Osteoblast (primary cell): ENCODE data around the gene GSK3A. TPM values are rescaled to one million over a fixed set of nuclear protein-coding genes. Genes with fewer than 3 reads are reported as not detected.

Source experiments
- DNase-seq: peaks from one replicate; pipeline ENCODE4 v3.0.0; 2011; ENCODE audit warnings: low spot score, mixed read lengths; ENCODE audit not compliant: insufficient read length; ENCODE audit errors: missing footprints
- H2AFZ ChIP-seq: 2 replicates; pipeline ENCODE4 v1.6.0; 2011; ENCODE audit warnings: mild to moderate bottlenecking, low read length
- H3K27ac ChIP-seq: 2 replicates; pipeline ENCODE4 v1.5.1; 2011; ENCODE audit warnings: mild to moderate bottlenecking, low read depth, low read length, moderate library complexity
- H3K27me3 ChIP-seq: 2 replicates; pipeline ENCODE4 v1.6.0; 2012; ENCODE audit warnings: mild to moderate bottlenecking, control low read depth, inconsistent platforms, low read length, moderate library complexity; ENCODE audit not compliant: insufficient read depth
- H3K36me3 ChIP-seq: 2 replicates; pipeline ENCODE4 v1.5.1; 2011; ENCODE audit warnings: mild to moderate bottlenecking, low read length, control low read depth, moderate library complexity; ENCODE audit not compliant: insufficient read depth
- H3K4me1 ChIP-seq: 2 replicates; pipeline ENCODE4 v1.5.1; 2011; ENCODE audit warnings: mild to moderate bottlenecking, low read length, control low read depth, moderate library complexity; ENCODE audit not compliant: insufficient read depth
- H3K4me2 ChIP-seq: 2 replicates; pipeline ENCODE4 v1.6.0; 2011; ENCODE audit warnings: mild to moderate bottlenecking, low read length; ENCODE audit not compliant: insufficient read depth
- H3K4me3 ChIP-seq: fragments of 200-600 bp; sonication (generic); 3 replicates; pipeline ENCODE4 v1.5.1; 2012; ENCODE audit warnings: mild to moderate bottlenecking, low read length, inconsistent platforms; ENCODE audit not compliant: insufficient read depth
- H3K79me2 ChIP-seq: 2 replicates; pipeline ENCODE4 v1.6.0; 2012; ENCODE audit warnings: mild to moderate bottlenecking, low read length, control low read depth, inconsistent platforms; ENCODE audit not compliant: insufficient read depth
- H3K9me3 ChIP-seq: 2 replicates; pipeline ENCODE4 v1.5.1; 2011; ENCODE audit warnings: low read depth, low read length, control low read depth
- H4K20me1 ChIP-seq: 2 replicates; pipeline ENCODE4 v1.6.0; 2012; ENCODE audit warnings: mild to moderate bottlenecking, low read length, control low read depth; ENCODE audit not compliant: insufficient read depth
- CTCF ChIP-seq: IDR thresholded peaks from 2 replicates; pipeline ENCODE4 v1.5.1; 2011; ENCODE audit warnings: mild to moderate bottlenecking, low read depth, low read length, moderate library complexity; ENCODE audit errors: extremely low read depth
- total RNA-seq: library from RNA; depleted of rRNA; stranded (reverse); fragments of >200 nt; gene quantifications from 2 replicates; pipeline ENCODE4 v1.2.3, GENCODE V29; 2012

The GSK3A gene
- total RNA-seq, 1 donor = 18.1 TPM

- Histone ChIP-seq H3K4me3 (no peak overlapping the region), H3K4me2 (no peak overlapping the region), H3K4me1 (peaks cover 51% of the 10 kb centered on the region), H3K27ac (peak overlapping the region; percentile 81), H3K79me2 (peaks cover 50% of the 10 kb centered on the region), H4K20me1 (peaks cover 29% of the 10 kb centered on the region), H3K27me3 (no peaks in the 10 kb centered on the region), H2AFZ (no peak overlapping the region), H3K36me3 (peaks cover 19% of the 10 kb centered on the region), H3K9me3 (no peaks in the 10 kb centered on the region)
- TF ChIP-seq CTCF = no peak
- DNase-seq = peak; percentile 97
Observed at GRCh38 chr19:42246922-42247639, 4.7 kb upstream of the GSK3A start.

- Histone ChIP-seq H3K4me1 (peaks cover 47% of the 10 kb centered on the region), H3K27ac (peak overlapping the region; percentile 81), H3K79me2 (peaks cover 50% of the 10 kb centered on the region)
Observed at GRCh38 chr19:42246143-42246921, 3.9 kb upstream of the GSK3A start.

GRCh38 chr19:42245231-42245630 lies 2.8 kb upstream of the GSK3A start:
- Histone ChIP-seq H3K27ac (peak overlapping the region; percentile 81), H3K9me3 (no peaks in the 10 kb centered on the region), H3K36me3 (peaks cover 16% of the 10 kb centered on the region), H3K4me3 (peak overlapping the region; percentile 79), H3K4me1 (peaks cover 46% of the 10 kb centered on the region), H4K20me1 (peaks cover 22% of the 10 kb centered on the region), H3K27me3 (no peaks in the 10 kb centered on the region), H2AFZ (peak overlapping the region; percentile 52), H3K4me2 (peak overlapping the region; percentile 91), H3K79me2 (peaks cover 50% of the 10 kb centered on the region)
- no peak for DNase-seq
- TF ChIP-seq CTCF = no peak

More at GRCh38 chr19:42246143-42246921, 3.9 kb upstream of the GSK3A start:
- TF ChIP-seq CTCF = peak; percentile 89
- Histone ChIP-seq H3K27me3 (no peaks in the 10 kb centered on the region), H2AFZ (no peak overlapping the region), H3K9me3 (no peaks in the 10 kb centered on the region), H3K36me3 (peaks cover 19% of the 10 kb centered on the region), H4K20me1 (peaks cover 23% of the 10 kb centered on the region), H3K4me2 (peak overlapping the region; percentile 18), H3K4me3 (no peak overlapping the region)
- peak; percentile 99 for DNase-seq
